Stimulated activated effector memory CD8-positive, alpha-beta T cell treated with anti-CD3 and anti-CD28 coated beads, Interleukin-12 subunit alpha, Interleukin-12 subunit beta, amount 100 ng/mL, for 72 hours (primary cell): ENCODE results near the gene CCDC12.

Source experiments
- ATAC-seq: fragments of 150-1000 bp; cut with Tn5 transposase; 2 replicates; pipeline ENCODE4 v1.10.0; 2021
- DNase-seq, 2 donors: peaks; one replicate each; pipeline ENCODE4 v3.0.0; 2021 to 2022; ENCODE audit warnings: low spot score in 2 of 2
- H3K27ac Mint-ChIP-seq: one replicate; pipeline ENCODE4 v1.8.0; 2022; ENCODE audit warnings: mild to moderate bottlenecking, mixed read lengths
- H3K36me3 Mint-ChIP-seq: one replicate; pipeline ENCODE4 v1.8.0; 2022; ENCODE audit warnings: mild to moderate bottlenecking, mixed read lengths
- H3K4me1 Mint-ChIP-seq: one replicate; pipeline ENCODE4 v1.8.0; 2022; ENCODE audit warnings: mixed read lengths
- H3K4me3 Mint-ChIP-seq: one replicate; pipeline ENCODE4 v1.8.0; 2022; ENCODE audit warnings: mild to moderate bottlenecking, mixed read lengths
- H3K9me3 Mint-ChIP-seq: one replicate; pipeline ENCODE4 v1.8.0; 2022; ENCODE audit warnings: mixed read lengths

Gene CCDC12

GRCh38 chr3:47002171-47003055 lies 25.9 kb upstream of the CCDC12 start:
- Mint-ChIP-seq H3K4me3 (no peak overlapping the region), H3K27ac (no peak overlapping the region), H3K9me3 (no peaks in the 10 kb centered on the region), H3K4me1 (peaks cover 28% of the 10 kb centered on the region), H3K36me3 (peaks cover 91% of the 10 kb centered on the region)
- DNase-seq = no peak
- ATAC-seq = no peak

DNA sequence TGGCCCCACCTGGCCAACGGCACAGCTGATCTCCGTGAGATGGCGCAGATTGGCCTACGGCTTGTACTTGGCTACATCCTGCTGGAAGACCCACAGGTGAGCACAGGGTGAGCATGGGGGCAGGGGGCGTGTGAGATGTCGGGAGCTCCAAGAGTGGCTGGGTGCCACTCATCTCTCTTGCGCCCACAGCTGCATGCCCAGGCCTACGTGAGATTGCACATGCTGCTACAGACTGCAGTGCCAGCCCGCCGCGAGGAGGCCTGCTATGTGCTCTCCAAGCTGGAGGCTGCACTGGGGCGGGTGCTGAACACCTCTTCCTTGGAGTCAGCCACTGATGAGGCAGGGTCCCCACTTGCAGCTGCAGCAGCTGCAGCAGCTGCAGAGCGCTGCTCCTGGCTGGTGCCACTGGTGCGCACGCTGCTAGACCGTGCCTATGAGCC lies 25.2 kb upstream of the CCDC12 start:
- Mint-ChIP-seq H3K4me3 (no peak overlapping the region), H3K9me3 (no peaks in the 10 kb centered on the region), H3K27ac (no peak overlapping the region), H3K36me3 (peaks cover 93% of the 10 kb centered on the region), H3K4me1 (peaks cover 34% of the 10 kb centered on the region)
- DNase-seq (no peak), ATAC-seq (no peak)

DNA sequence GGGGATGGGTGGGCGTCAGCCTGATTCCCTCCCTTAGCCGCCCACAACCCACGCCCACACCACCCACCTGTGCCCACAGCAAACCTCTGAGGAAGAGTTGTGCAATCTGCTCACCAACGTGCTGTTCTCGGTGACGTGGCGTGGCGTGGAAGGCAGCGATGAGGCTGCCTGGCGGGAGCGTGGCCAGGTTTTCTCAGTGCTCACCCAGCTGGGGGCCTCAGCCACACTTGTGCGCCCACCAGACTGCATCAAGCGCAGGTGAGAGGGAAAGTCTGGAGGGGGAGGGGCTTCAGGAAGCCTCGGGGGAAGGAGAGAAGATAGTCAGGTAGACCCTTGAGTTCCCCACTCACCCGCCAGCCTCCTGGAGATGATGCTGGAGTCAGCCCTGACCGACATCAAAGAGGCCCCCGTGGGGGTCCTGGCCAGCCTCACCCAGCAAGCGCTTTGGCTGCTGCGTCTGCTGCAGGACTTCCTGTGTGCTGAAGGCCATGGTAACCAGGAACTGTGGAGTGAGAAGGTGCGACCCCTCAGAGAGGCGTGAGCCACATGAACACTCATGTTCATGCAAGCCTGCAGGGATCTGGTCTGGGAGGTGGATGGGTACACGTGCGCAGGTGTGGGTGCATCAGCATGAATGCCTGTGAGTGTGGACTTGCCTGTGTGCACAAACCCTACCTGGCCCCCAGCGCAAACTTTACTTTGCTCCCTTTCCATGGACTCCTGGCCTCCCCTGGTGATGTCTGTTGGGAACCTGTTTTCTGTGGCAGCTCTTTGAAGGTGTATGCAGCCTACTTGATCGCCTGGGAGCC lies 24.6 kb upstream of the CCDC12 start:
- Mint-ChIP-seq H3K4me3 (no peak overlapping the region), H3K9me3 (no peaks in the 10 kb centered on the region), H3K27ac (peak overlapping the region; percentile 91), H3K36me3 (peaks cover 92% of the 10 kb centered on the region), H3K4me1 (peaks cover 40% of the 10 kb centered on the region)
- DNase-seq (no peak), ATAC-seq (no peak)

DNA sequence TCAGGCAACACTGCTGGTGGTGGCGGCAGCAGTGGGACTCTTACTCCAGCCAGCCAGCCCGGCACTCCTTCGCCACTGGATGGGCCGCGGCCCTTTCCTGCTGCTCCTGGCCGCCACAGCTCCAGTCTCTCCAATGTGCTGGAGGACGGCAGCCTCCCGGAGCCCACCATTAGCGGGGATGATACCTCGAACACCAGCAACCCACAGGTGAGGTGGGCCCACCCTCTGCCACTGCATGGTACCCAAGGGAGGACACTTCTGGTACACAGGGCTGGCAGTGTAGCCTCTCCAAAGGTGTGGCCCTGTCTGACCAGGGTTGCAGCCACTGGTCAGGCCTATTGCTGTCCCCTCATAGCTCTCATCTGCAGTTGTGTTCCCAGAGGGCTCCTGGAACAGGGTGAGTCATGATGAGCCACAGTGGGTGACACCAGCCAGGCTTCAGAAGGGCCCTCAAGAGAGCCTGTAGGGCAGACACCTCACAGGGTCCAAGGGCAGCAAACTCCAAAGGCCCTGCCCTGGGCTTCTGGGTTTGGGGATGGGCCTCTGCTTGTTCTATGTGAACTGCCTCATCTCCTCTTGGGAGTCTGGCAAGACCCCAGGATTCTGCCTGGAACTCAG lies 23.8 kb upstream of the CCDC12 start:
- no peak for DNase-seq
- H3K9me3 Mint-ChIP-seq = no peaks in the 10 kb centered on the region
- no peak overlapping the region for H3K4me3 Mint-ChIP-seq
- peak overlapping the region; percentile 91 for H3K27ac Mint-ChIP-seq
- ATAC-seq = peak; percentile 70
- H3K36me3 Mint-ChIP-seq = peaks cover 90% of the 10 kb centered on the region
- H3K4me1 Mint-ChIP-seq = peaks cover 40% of the 10 kb centered on the region

GRCh38 chr3:46999516-47000197 lies 23.1 kb upstream of the CCDC12 start:
- DNase-seq (no peak), ATAC-seq (no peak)
- H3K4me3 Mint-ChIP-seq = no peak overlapping the region
- peak overlapping the region; percentile 91 for H3K27ac Mint-ChIP-seq
- no peaks in the 10 kb centered on the region for H3K9me3 Mint-ChIP-seq
- peaks cover 43% of the 10 kb centered on the region for H3K4me1 Mint-ChIP-seq
- peaks cover 86% of the 10 kb centered on the region for H3K36me3 Mint-ChIP-seq

DNA sequence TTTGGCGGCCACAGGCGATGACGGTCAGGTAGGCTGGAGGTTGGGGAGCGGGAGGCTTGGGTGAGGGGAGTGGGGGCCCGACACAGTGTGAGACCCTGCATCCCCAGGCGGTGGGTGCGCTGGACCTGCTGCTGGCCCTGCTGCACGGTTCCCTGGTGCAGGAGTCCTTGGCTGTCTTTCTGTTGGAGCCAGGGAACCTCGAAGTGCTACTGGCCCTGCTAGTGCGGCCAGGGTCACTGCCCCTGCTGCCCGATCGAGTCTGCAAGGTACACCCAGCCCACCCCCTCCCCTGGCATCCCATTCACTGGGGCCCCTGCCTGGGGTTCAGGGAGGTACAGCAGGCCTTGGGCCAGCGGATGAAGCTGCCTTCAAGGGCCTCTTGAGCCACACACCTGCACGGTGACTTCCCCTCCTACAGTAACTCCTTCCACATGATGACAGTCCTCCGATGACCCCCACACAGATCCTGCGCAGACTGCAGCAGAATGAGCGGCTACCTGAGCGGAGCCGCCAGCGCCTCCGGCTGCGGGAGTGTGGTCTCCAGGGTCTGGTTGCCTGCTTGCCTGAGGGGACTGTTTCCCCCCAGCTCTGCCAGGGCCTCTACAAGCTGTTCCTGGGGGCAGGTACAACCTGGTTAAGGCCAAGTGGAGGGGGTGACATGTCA lies 22.4 kb upstream of the CCDC12 start:
- Mint-ChIP-seq H3K27ac (peak overlapping the region; percentile 91), H3K4me1 (peaks cover 48% of the 10 kb centered on the region), H3K36me3 (peaks cover 84% of the 10 kb centered on the region), H3K4me3 (no peak overlapping the region), H3K9me3 (no peaks in the 10 kb centered on the region)
- no peak for ATAC-seq
- DNase-seq = no peak

DNA sequence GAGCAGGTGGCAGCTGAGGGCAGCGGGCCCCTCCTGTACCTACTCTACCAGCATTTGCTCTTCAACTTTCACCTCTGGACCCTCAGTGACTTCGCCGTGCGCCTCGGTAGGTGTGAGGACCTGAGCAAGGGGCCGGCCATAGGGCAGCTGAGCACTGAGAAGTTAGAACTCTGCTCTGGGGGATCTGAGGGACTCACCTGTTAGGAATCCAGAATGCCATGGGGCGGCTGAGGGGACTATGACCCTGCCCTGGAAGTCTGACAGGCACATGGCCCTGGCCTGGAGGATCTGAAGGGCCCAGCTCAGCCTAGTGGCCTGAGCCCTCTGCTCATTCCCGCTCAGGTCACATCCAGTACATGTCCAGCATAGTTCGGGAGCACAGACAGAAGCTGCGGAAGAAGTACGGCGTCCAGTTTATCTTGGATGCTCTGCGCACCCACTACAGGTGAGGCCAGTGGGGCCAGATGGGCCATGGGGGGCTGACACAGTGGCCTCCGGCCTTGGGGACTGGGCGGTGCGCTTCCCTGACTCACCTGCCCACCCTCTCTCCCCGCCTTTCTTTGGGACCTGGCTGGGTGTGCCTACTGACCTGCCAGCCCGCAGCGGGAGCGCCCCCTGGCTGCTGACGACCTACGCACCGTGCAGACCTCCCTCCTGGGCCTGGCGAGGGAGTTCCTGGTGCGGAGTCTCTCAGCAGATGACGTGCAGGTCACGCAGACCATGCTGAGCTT lies 21.7 kb upstream of the CCDC12 start:
- H3K9me3 Mint-ChIP-seq = no peaks in the 10 kb centered on the region
- H3K4me1 Mint-ChIP-seq = peaks cover 48% of the 10 kb centered on the region
- DNase-seq (peak; percentile 60 to 83), ATAC-seq (peak; percentile 67)
- no peak overlapping the region for H3K4me3 Mint-ChIP-seq
- peak overlapping the region; percentile 91 for H3K27ac Mint-ChIP-seq
- peaks cover 78% of the 10 kb centered on the region for H3K36me3 Mint-ChIP-seq

GRCh38 chr3:46997453-46998091 lies 21.0 kb upstream of the CCDC12 start:
- Mint-ChIP-seq H3K4me1 (peaks cover 53% of the 10 kb centered on the region), H3K27ac (peak overlapping the region; percentile 91), H3K9me3 (no peaks in the 10 kb centered on the region), H3K36me3 (peaks cover 74% of the 10 kb centered on the region), H3K4me3 (no peak overlapping the region)
- ATAC-seq = no peak
- no peak for DNase-seq

DNA sequence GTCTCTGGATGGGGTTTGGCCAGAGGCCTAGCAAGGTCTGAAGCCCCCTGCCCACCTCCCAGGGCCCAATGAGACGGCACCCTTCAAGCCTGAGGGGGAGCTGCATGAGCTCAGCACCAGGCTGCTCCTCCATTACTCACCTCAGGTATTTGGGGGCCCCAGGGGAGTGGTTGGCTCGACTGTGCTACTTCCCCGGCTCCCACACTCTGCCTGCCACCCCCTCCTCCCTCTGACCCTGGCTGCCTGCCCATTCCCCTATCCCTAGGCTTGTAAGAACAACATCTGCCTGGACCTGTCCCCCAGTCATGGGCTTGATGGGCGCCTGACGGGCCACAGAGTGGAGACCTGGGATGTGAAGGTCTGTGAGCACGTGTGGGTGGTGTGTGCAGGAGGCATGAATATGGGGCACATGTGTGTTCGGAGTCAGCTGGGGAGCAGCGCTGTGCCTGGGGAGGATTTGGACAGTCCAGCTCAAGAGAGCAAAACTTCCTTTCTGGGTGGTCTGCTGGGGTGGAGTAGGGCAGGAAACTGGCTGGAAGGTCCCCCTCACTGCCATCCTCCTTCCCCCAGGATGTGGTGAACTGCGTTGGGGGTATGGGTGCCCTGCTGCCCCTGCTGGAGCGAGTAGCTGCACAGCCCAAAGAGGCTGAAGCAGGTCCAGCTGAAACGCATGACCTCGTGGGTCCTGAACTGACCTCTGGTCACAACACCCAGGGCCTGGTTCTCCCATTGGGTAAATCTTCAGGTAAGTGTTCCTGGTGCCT lies 20.3 kb upstream of the CCDC12 start:
- Mint-ChIP-seq H3K9me3 (no peaks in the 10 kb centered on the region), H3K4me3 (peak overlapping the region; percentile 21), H3K27ac (peak overlapping the region; percentile 91), H3K36me3 (peaks cover 73% of the 10 kb centered on the region), H3K4me1 (peaks cover 59% of the 10 kb centered on the region)
- no peak for ATAC-seq
- no peak for DNase-seq

- DNase-seq (no peak), ATAC-seq (no peak)
- Mint-ChIP-seq H3K36me3 (peaks cover 72% of the 10 kb centered on the region), H3K27ac (peak overlapping the region; percentile 91), H3K4me3 (no peak overlapping the region), H3K9me3 (no peaks in the 10 kb centered on the region), H3K4me1 (peaks cover 63% of the 10 kb centered on the region)
Observed at GRCh38 chr3:46995901-46996562, 19.5 kb upstream of the CCDC12 start.

GRCh38 chr3:46994801-46995731 lies 18.5 kb upstream of the CCDC12 start:
- ATAC-seq (no peak), DNase-seq (no peak)
- peaks cover 62% of the 10 kb centered on the region for H3K4me1 Mint-ChIP-seq
- peaks cover 71% of the 10 kb centered on the region for H3K36me3 Mint-ChIP-seq
- peak overlapping the region; percentile 74 for H3K27ac Mint-ChIP-seq
- no peaks in the 10 kb centered on the region for H3K9me3 Mint-ChIP-seq
- no peak overlapping the region for H3K4me3 Mint-ChIP-seq

DNA sequence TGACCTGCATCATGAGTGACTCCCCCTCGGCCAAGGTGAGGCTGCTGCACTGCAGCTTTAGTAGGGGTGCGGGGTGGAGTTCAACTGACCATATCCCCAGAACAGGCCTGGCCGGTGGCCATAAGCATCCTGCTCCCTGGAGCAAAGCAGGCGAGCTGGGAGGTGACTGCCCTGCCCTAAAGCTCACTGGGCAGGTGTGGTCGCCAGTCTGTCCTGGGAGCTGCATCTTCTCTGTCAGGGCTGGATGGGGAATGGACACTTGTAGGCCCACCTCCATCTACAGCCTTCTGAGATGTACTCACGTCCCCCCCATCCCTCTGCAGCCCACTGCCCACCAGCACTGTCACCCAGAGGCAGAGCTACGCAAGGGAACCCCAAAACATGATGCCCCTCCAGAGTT lies 17.4 kb upstream of the CCDC12 start:
- Mint-ChIP-seq H3K27ac (peak overlapping the region; percentile 74), H3K36me3 (peaks cover 65% of the 10 kb centered on the region), H3K9me3 (no peaks in the 10 kb centered on the region), H3K4me1 (peaks cover 68% of the 10 kb centered on the region), H3K4me3 (no peak overlapping the region)
- ATAC-seq (no peak), DNase-seq (no peak)
